CD4-positive, alpha-beta T cell (primary cell): Measurements from ENCODE around the gene FOXD2. TPM values are rescaled to one million over a fixed set of nuclear protein-coding genes. Genes with fewer than 3 reads are reported as not detected.

ENCODE experiments used
- ATAC-seq: fragments of 200-7000 bp; cut with Tn5 transposase; one replicate; pipeline ENCODE4 v1.10.0; 2022; ENCODE audit warnings: mild to moderate bottlenecking; ENCODE audit not compliant: poor library complexity
- CTCF ChIA-PET: fragments of 350-600 bp; sonication (Branson Sonifier 250); formaldehyde crosslinking; loops from one replicate; lab custom pipeline; 2021; ENCODE audit warnings: antibody characterized with exemption, inconsistent platforms; lab: Charles Lee
- POLR2A ChIA-PET: fragments of 350-600 bp; sonication (Branson Sonifier 250); formaldehyde crosslinking; loops from one replicate; lab custom pipeline; 2021; ENCODE audit warnings: antibody characterized with exemption, inconsistent platforms; lab: Charles Lee
- DNase-seq, 14 experiments: peaks; one replicate each; pipeline ENCODE4 v3.0.0-alpha.2; 2013 to 2020; ENCODE audit warnings: mixed read lengths in 2 of 14
- H3K27ac ChIP-seq, 2 donors: one replicate each; pipeline versions ENCODE4 v1.5.1 to v1.7.0; 2013; ENCODE audit warnings: low read length in 2 of 2, low read depth in 1 of 2, mild to moderate bottlenecking in 1 of 2
- H3K27me3 ChIP-seq, 2 experiments: 1 replicate in 1 of 2; 2 replicates in 1 of 2; pipeline versions ENCODE4 v1.6.1 to v1.7.0; 2013; ENCODE audit warnings: low read length in 2 of 2, control low read depth in 1 of 2, mild to moderate bottlenecking in 1 of 2, moderate library complexity in 1 of 2; ENCODE audit not compliant: insufficient read depth in 2 of 2, control insufficient read depth in 1 of 2
- H3K36me3 ChIP-seq: one replicate; pipeline ENCODE4 v1.6.1; 2013; ENCODE audit warnings: low read length, control low read depth; ENCODE audit not compliant: insufficient read depth
- H3K4me1 ChIP-seq: one replicate; pipeline ENCODE4 v1.6.1; 2013; ENCODE audit warnings: low read length, control low read depth; ENCODE audit not compliant: insufficient read depth
- H3K4me3 ChIP-seq: one replicate; pipeline ENCODE4 v1.5.1; 2013; ENCODE audit warnings: mild to moderate bottlenecking, low read length, moderate library complexity
- H3K9me3 ChIP-seq, 2 experiments: 1 replicate in 1 of 2; 2 replicates in 1 of 2; pipeline versions ENCODE4 v1.6.1 to v1.7.0; 2013; ENCODE audit warnings: low read length in 2 of 2, mild to moderate bottlenecking in 2 of 2, control low read depth in 1 of 2, moderate library complexity in 1 of 2; ENCODE audit not compliant: control insufficient read depth in 1 of 2, insufficient read depth in 1 of 2
- H3K27ac Mint-ChIP-seq: one replicate; pipeline ENCODE4 v1.8.0; 2020; ENCODE audit warnings: mixed read lengths
- H3K27me3 Mint-ChIP-seq: one replicate; pipeline ENCODE4 v1.8.0; 2021; ENCODE audit warnings: mixed read lengths
- H3K36me3 Mint-ChIP-seq: one replicate; pipeline ENCODE4 v1.8.0; 2021; ENCODE audit warnings: low read depth, mixed read lengths
- H3K4me1 Mint-ChIP-seq: one replicate; pipeline ENCODE4 v1.8.0; 2021; ENCODE audit warnings: low read depth, mixed read lengths
- H3K4me3 Mint-ChIP-seq: one replicate; pipeline ENCODE4 v1.8.0; 2020; ENCODE audit warnings: mild to moderate bottlenecking, mixed read lengths
- H3K9me3 Mint-ChIP-seq: one replicate; pipeline ENCODE4 v1.8.0; 2020; ENCODE audit warnings: mixed read lengths
- CTCF ChIP-seq: fragments of 200-600 bp; IDR thresholded peaks from one replicate; pipeline ENCODE4 v1.8.0; 2022; ENCODE audit warnings: antibody characterized with exemption, mild to moderate bottlenecking
- intact Hi-C, 2 experiments: fragments of 100-400 bp; cut with DNase I in 1 of 2; cut with micrococcal nuclease in 1 of 2; formaldehyde crosslinking; loops; one replicate each; pipeline versions ENCODE4 v1.15.1 to v1.9.0; 2023 to 2025; cut with DNase I, micrococcal nuclease
- total RNA-seq, 174 experiments: library from RNA in 2 of 174; stranded (reverse) in 2 of 174; gene quantifications; one replicate each; pipeline ENCODE4 v1.2.3 and lab custom pipeline; 2021 to 2026

Gene FOXD2
- total RNA-seq, 2 experiments from 2014 or later, result 0.22 to 0.34 TPM

- ChIA-PET CTCF (no interaction called here), POLR2A (no interaction called here)
- H3K27ac ChIP-seq, result no peak overlapping the region
- DNase-seq (peak in 1 of 14 experiments; percentile 17), ATAC-seq (no peak)
- H3K36me3 ChIP-seq, result no peaks in the 10 kb centered on the region
- H3K4me1 ChIP-seq, result peaks cover 38% of the 10 kb centered on the region
- Mint-ChIP-seq H3K27me3 (no peaks in the 10 kb centered on the region), H3K27ac (no peak overlapping the region), H3K9me3 (no peaks in the 10 kb centered on the region), H3K36me3 (no peaks in the 10 kb centered on the region), H3K4me1 (peaks cover 15% of the 10 kb centered on the region), H3K4me3 (no peak overlapping the region)
- H3K9me3 ChIP-seq, result peaks cover 6 to 39% of the 10 kb centered on the region in 2 experiments
- no peak for TF ChIP-seq CTCF
- H3K27me3 ChIP-seq, result peaks cover 87 to 98% of the 10 kb centered on the region in 2 experiments
- intact Hi-C loops, result no loop called here
- H3K4me3 ChIP-seq, result no peak overlapping the region
Measured at GRCh38 chr1:47443530-47444296, 5.9 kb downstream of the FOXD2 start.

DNA sequence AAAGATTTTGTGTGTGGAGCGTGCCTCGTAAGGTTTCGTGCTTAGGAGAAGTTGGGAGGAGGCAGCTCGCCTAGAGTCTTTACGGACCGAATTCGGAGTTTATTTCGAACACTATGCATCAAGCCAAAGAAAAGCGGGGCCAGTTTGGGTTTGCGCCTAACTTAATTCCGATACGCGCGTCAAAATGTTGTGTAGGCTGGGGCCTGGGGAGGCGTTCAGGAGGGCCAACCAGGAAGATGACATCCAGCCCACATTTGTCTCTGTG lies 6.4 kb downstream of the FOXD2 start:
- no peak overlapping the region for H3K27ac ChIP-seq
- ATAC-seq (no peak), DNase-seq (peak in 2 of 14 experiments; percentile 21 to 33)
- peaks cover 36% of the 10 kb centered on the region for H3K4me1 ChIP-seq
- ChIA-PET CTCF (no interaction called here), POLR2A (no interaction called here)
- H3K4me1 Mint-ChIP-seq, result peaks cover 15% of the 10 kb centered on the region
- H3K27ac Mint-ChIP-seq, result no peak overlapping the region
- peaks cover 6 to 39% of the 10 kb centered on the region in 2 experiments for H3K9me3 ChIP-seq
- TF ChIP-seq CTCF, result no peak
- H3K4me3 ChIP-seq, result peak overlapping the region; percentile 39
- no peaks in the 10 kb centered on the region for H3K9me3 Mint-ChIP-seq
- peaks cover 92 to 100% of the 10 kb centered on the region in 2 experiments for H3K27me3 ChIP-seq
- H3K36me3 ChIP-seq, result no peaks in the 10 kb centered on the region
- intact Hi-C loops, result no loop called here
- no peaks in the 10 kb centered on the region for H3K36me3 Mint-ChIP-seq
- peak overlapping the region; percentile 30 for H3K4me3 Mint-ChIP-seq
- H3K27me3 Mint-ChIP-seq, result no peaks in the 10 kb centered on the region

GRCh38 chr1:47444562-47445465 lies 7.0 kb downstream of the FOXD2 start:
- Histone ChIP-seq H3K4me1 (peaks cover 33% of the 10 kb centered on the region), H3K27me3 (peaks cover 93 to 100% of the 10 kb centered on the region in 2 experiments), H3K4me3 (peak overlapping the region; percentile 39), H3K9me3 (peaks cover 6 to 41% of the 10 kb centered on the region in 2 experiments), H3K36me3 (no peaks in the 10 kb centered on the region), H3K27ac (no peak overlapping the region)
- Mint-ChIP-seq H3K27me3 (no peaks in the 10 kb centered on the region), H3K36me3 (no peaks in the 10 kb centered on the region), H3K27ac (no peak overlapping the region), H3K9me3 (no peaks in the 10 kb centered on the region), H3K4me3 (peak overlapping the region; percentile 30), H3K4me1 (peaks cover 15% of the 10 kb centered on the region)
- ChIA-PET CTCF (no interaction called here), POLR2A (no interaction called here)
- intact Hi-C loops, result no loop called here
- ATAC-seq (peak; percentile 46), DNase-seq (peak in 6 of 14 experiments; percentile 9 to 54 (median 34))
- TF ChIP-seq CTCF, result no peak
